ENCODE measurements around the gene SRSF6. TPM values are rescaled to one million over a fixed set of nuclear protein-coding genes. Genes with fewer than 3 reads are reported as not detected.

Gene SRSF6
- total and polyA plus RNA-seq, 10 of the 15 experiments (the other 5 are each of a cell fraction or from before 2014, with no cell fraction given): 57.2 to 191 (median 108) TPM

- Histone ChIP-seq H3K27me3 (replicated peaks in 1 of 2; ENCODE audit: control insufficient read depth in 2 of 2, insufficient read depth in 2 of 2, low read length in 1 of 2) (no peaks in the 10 kb centered on the region), H3K9ac (ENCODE audit: control insufficient read depth, insufficient read depth, low read length) (peak overlapping the region; percentile 14; the same call in 1 of the 2 replicates), H3K4me3 (peak overlapping the region; percentile 71), H3K27ac (ENCODE audit: control insufficient read depth, insufficient read depth) (peak overlapping the region; percentile 39), H3K9me3 (replicated peaks; ENCODE audit: control insufficient read depth, insufficient read depth, low read length) (no peaks in the 10 kb centered on the region; the same call in 2 of the 3 replicates), H2AFZ (ENCODE audit: control insufficient read depth, low read depth, low read length) (no peak overlapping the region), H3K36me3 (ENCODE audit: control insufficient read depth in 2 of 2, insufficient read depth in 2 of 2, low read length in 1 of 2) (peaks cover 0 to 31% of the 10 kb centered on the region in 2 experiments; a peak in 2 of 4 replicates), H3K4me1 (ENCODE audit: control insufficient read depth, insufficient read depth, low read length) (peaks cover 3% of the 10 kb centered on the region; the same call in 1 of the 2 replicates), H3K4me2 (ENCODE audit: control insufficient read depth, insufficient read depth) (peak overlapping the region; percentile 65), H4K20me1 (ENCODE audit: control insufficient read depth, insufficient read depth) (peaks cover 5% of the 10 kb centered on the region), H3K79me2 (ENCODE audit: control insufficient read depth, insufficient read depth, low read length) (peaks cover 29% of the 10 kb centered on the region)
- ATAC-seq (no peak), DNase-seq (ENCODE audit: low read depth, low spot score) (no peak), FAIRE-seq (no peak)
- BruUV-seq (replicated peaks): TSS peak; percentile 62
- in situ Hi-C loops (cut with MboI) (no loop called here), intact Hi-C loops (cut with micrococcal nuclease; ENCODE audit: unreplicated experiment) (loop anchor here (5.0 kb wide), 2 partner anchors 53 to 223 kb away; no protein-coding TSS in a partner anchor)
- 71% methylated on average over 12 of the region's 12 CpGs for WGBS (ENCODE audit: insufficient coverage, insufficient replicate concordance, low lambda C conversion rate, missing lambda C conversion rate)
- TF ChIP-seq CREB1 (IDR thresholded peaks at IDR 0.05; ENCODE audit: low read depth): no peak
- peak; percentile 70; the same call in 1 of the 2 replicates for TF ChIP-seq POLR2AphosphoS5 (IDR thresholded peaks at IDR 0.05; ENCODE audit: low read length)
- no peak for TF ChIP-seq MYC (IDR thresholded peaks at IDR 0.05; ENCODE audit: insufficient read depth, insufficient read length, insufficient replicate concordance, low read length, severe bottlenecking)
- TF ChIP-seq MTA3 (IDR thresholded peaks at IDR 0.05; ENCODE audit: borderline replicate concordance, low read length): peak; percentile 40; the same call in 1 of the 2 replicates
- TF ChIP-seq NR2C2 (IDR thresholded peaks at IDR 0.05; ENCODE audit: borderline replicate concordance, control insufficient read depth, insufficient read length, low read depth): peak; percentile 78
- TF ChIP-seq ZNF687 (IDR thresholded peaks at IDR 0.05): peak; percentile 52; the same call in 1 of the 2 replicates
- TF ChIP-seq NR2C1 (IDR thresholded peaks at IDR 0.05): peak; percentile 93
- peak; percentile 90 for TF ChIP-seq NR2F1 (conservative IDR thresholded peaks at IDR 0.05)
- TF ChIP-seq POLR2A (IDR thresholded peaks at IDR 0.05; ENCODE audit: low read depth, low read length): peak; percentile 33; the same call in 1 of the 2 replicates
- no peak for TF ChIP-seq SREBF2 (IDR thresholded peaks at IDR 0.05; ENCODE audit: low read length)
- no peak for TF ChIP-seq MEF2B (IDR thresholded peaks at IDR 0.05; ENCODE audit: partially characterized antibody, poor library complexity, severe bottlenecking)
- CTCF ChIA-PET: interaction anchor here (0.8 kb wide), 1 partner anchor 10 kb away, joined by 4 read pairs; no protein-coding TSS in a partner anchor
- POLR2A ChIA-PET: interaction anchor here (1.6 kb wide), 1 partner anchor 277 kb away, joined by 4 read pairs; no protein-coding TSS in a partner anchor
- RAD21 ChIA-PET (ENCODE audit: unreplicated experiment): interaction anchor here (1.1 to 2.3 kb wide), 2 partner anchors 10 to 55 kb away, joined by 3 to 8 read pairs; no protein-coding TSS in a partner anchor
- SMC1A ChIA-PET (ENCODE audit: uncharacterized antibody, unreplicated experiment): no interaction called here
Measured at GRCh38 chr20:43459022-43459942, 1.6 kb downstream of the SRSF6 start.
